Stomach (tissue), 9 donors: ENCODE data around the gene CTIF. TPM values are rescaled to one million over a fixed set of nuclear protein-coding genes. Genes with fewer than 3 reads are reported as not detected.
A peak's percentile ranks its signal among the peaks of the same experiment; 100 is the strongest.

Experiments
- DNase-seq, 2 donors: peaks; one replicate each; pipeline versions ENCODE4 v3.0.0 to v3.0.0-alpha.2; 2013 to 2019
- H3K27ac ChIP-seq, 5 donors: fragments of 200-600 bp in 4 of 5; sonication (generic) in 4 of 5; one replicate each; pipeline ENCODE4 v1.5.1; 2013 to 2019; ENCODE audit warnings: mild to moderate bottlenecking in 1 of 5, moderate library complexity in 1 of 5
- H3K27me3 ChIP-seq, 3 donors: fragments of 200-600 bp; sonication (generic); one replicate each; pipeline ENCODE4 v1.5.1; 2017 to 2019; ENCODE audit warnings: mixed run types in 1 of 3
- H3K36me3 ChIP-seq, 4 donors: fragments of 200-600 bp; sonication (generic); 1 replicate in 3 of 4; 2 replicates in 1 of 4; pipeline ENCODE4 v1.5.1; 2016 to 2019
- H3K4me1 ChIP-seq, 4 donors: fragments of 200-600 bp; sonication (generic); one replicate each; pipeline ENCODE4 v1.5.1; 2016 to 2019
- H3K4me3 ChIP-seq, 4 donors: fragments of 200-600 bp; sonication (generic) in 3 of 4; one replicate each; pipeline ENCODE4 v1.5.1; 2016 to 2019; ENCODE audit warnings: mild to moderate bottlenecking in 1 of 4
- H3K9me3 ChIP-seq, 4 donors: fragments of 200-600 bp; sonication (generic); one replicate each; pipeline ENCODE4 v1.5.1; 2016 to 2019
- EP300 ChIP-seq: sonication (generic); formaldehyde crosslinking; IDR thresholded peaks from one replicate; pipeline ENCODE4 v1.6.1; 2017; ENCODE audit warnings: antibody characterized with exemption
- POLR2A ChIP-seq, 4 donors: fragments of 450-650 bp; IDR thresholded peaks; one replicate each; pipeline ENCODE4 v1.6.1; 2016; ENCODE audit warnings: antibody characterized with exemption in 4 of 4, control low read depth in 2 of 4, mild to moderate bottlenecking in 1 of 4, moderate library complexity in 1 of 4
- POLR2AphosphoS5 ChIP-seq, 3 donors: sonication (generic); formaldehyde crosslinking; IDR thresholded peaks; one replicate each; pipeline ENCODE4 v1.6.1; 2016; ENCODE audit warnings: antibody characterized with exemption in 3 of 3
- WGBS, 5 donors: extraction: QIAGEN DNeasy Blood & Tissue Kit in 3 of 5; methylation state at CpG; one replicate each; pipeline versions ENCODE4 v1.1.5 to v1.1.7; 2013 to 2018; 5-methylcytosine and 5-hydroxymethylcytosine counted together
- intact Hi-C: fragments of 100-400 bp; cut with DNase I; formaldehyde crosslinking; loops from one replicate; pipeline ENCODE4 v1.15.1; 2023; ENCODE audit warnings: low total_unique reads
- polyA plus RNA-seq, 3 donors: library from polyadenylated mRNA; stranded (reverse); fragments of 200-250 nt; gene quantifications; one replicate each; pipeline ENCODE4 v1.2.3, GENCODE V29; 2013
- total RNA-seq, 5 donors: library from RNA; depleted of rRNA; stranded (reverse); fragments of >200 nt; gene quantifications; one replicate each; pipeline versions ENCODE4 v1.1.0 to v1.2.3, GENCODE V29; 2014 to 2016
- TF ChIP-seq, protein P1 (sequence below), 7 experiments: fragments of 450-650 bp in 4 of 7; fragments of 200-600 bp in 3 of 7; sonication (generic) in 3 of 7; IDR thresholded peaks; one replicate each; pipeline ENCODE4 v1.5.1; 2016 to 2019; ENCODE audit warnings: antibody characterized with exemption in 7 of 7, control low read depth in 2 of 7, mild to moderate bottlenecking in 1 of 7
- donor health status: healthy with polysubstance abuse.
- donor health status: Bipolar disorder and iron deficiency.
- donor health status: healthy.

CTIF gene
- total and polyA plus RNA-seq, 8 donors, result 16.3 to 105 (median 30.3) TPM

- no peak for DNase-seq
- Histone ChIP-seq H3K4me3 (no peak overlapping the region), H3K27me3 (no peaks in the 10 kb centered on the region), H3K9me3 (no peaks in the 10 kb centered on the region), H3K27ac (peak overlapping the region in 4 of 5 donors; percentile 2 to 49 (median 34)), H3K4me1 (peaks cover 0 to 21% (median 2%) of the 10 kb centered on the region in 4 donors), H3K36me3 (peaks cover 0 to 31% (median 7%) of the 10 kb centered on the region in 4 donors)
- intact Hi-C loops, result no loop called here
- TF ChIP-seq, protein P1, sequence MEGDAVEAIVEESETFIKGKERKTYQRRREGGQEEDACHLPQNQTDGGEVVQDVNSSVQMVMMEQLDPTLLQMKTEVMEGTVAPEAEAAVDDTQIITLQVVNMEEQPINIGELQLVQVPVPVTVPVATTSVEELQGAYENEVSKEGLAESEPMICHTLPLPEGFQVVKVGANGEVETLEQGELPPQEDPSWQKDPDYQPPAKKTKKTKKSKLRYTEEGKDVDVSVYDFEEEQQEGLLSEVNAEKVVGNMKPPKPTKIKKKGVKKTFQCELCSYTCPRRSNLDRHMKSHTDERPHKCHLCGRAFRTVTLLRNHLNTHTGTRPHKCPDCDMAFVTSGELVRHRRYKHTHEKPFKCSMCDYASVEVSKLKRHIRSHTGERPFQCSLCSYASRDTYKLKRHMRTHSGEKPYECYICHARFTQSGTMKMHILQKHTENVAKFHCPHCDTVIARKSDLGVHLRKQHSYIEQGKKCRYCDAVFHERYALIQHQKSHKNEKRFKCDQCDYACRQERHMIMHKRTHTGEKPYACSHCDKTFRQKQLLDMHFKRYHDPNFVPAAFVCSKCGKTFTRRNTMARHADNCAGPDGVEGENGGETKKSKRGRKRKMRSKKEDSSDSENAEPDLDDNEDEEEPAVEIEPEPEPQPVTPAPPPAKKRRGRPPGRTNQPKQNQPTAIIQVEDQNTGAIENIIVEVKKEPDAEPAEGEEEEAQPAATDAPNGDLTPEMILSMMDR (IDR thresholded peaks at IDR 0.05), result no peak
- TF ChIP-seq EP300 (no peak), POLR2A (IDR thresholded peaks at IDR 0.05) (no peak), POLR2AphosphoS5 (IDR thresholded peaks at IDR 0.05) (no peak)
Measured at GRCh38 chr18:48789259-48789812, 250.5 kb downstream of the CTIF start.

DNA sequence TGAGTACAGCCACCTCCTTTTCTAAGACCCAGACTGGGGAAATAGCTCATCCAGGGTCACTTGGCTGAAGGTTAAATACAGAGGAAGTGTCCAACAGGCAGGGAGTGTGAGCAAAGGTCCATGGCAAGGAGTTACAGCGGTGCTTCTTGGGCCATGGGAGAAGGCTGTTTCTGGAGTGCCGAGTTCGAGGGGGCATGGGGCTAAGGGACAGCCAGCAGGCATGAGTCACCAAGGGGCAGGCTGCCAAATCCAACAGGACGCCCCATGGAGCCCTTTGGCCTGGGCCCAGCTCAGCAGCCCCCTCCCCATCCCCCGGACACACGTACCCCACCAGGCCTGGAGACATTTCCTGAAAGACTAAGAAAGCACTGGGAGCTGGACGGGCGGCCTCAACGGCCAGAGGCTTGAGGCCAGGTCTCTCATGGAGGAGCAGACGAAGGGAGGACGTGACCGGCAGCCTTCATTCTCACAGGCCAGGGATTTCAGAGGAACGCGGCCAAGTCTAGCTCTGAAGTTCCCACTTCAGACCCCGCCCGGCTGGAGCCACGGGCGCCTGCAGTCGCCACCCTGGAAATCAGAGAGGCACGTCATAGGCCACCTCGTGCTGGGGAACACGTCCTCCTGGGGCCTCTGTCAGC lies 251.5 kb downstream of the CTIF start:
- peaks cover 0 to 11% (median 1%) of the 10 kb centered on the region in 4 donors for H3K4me1 ChIP-seq
- H3K27ac ChIP-seq, result peak overlapping the region; percentile 23 to 49 (median 40)
- DNase-seq, result peak; percentile 34 to 71
- no peaks in the 10 kb centered on the region for H3K9me3 ChIP-seq
- WGBS, 5 donors, result 68 to 84% (median 78%) methylated on average over 14 to 22 of the region's 22 CpGs
- H3K36me3 ChIP-seq, result peaks cover 0 to 39% (median 5%) of the 10 kb centered on the region in 4 donors
- TF ChIP-seq POLR2A (IDR thresholded peaks at IDR 0.05), result no peak
- TF ChIP-seq POLR2AphosphoS5 (IDR thresholded peaks at IDR 0.05), result peak in 2 of 3 donors; percentile 2 to 30
- no peak overlapping the region for H3K4me3 ChIP-seq
- no peaks in the 10 kb centered on the region for H3K27me3 ChIP-seq
- intact Hi-C loops, result no loop called here

GRCh38 chr18:48790869-48791635 lies 252.2 kb downstream of the CTIF start:
- Histone ChIP-seq H3K27ac (peak overlapping the region; percentile 23 to 49 (median 40)), H3K36me3 (peaks cover 0 to 42% (median 5%) of the 10 kb centered on the region in 4 donors), H3K27me3 (no peaks in the 10 kb centered on the region), H3K9me3 (no peaks in the 10 kb centered on the region), H3K4me1 (peaks cover 0 to 8% (median 0%) of the 10 kb centered on the region in 4 donors), H3K4me3 (no peak overlapping the region)
- DNase-seq, result no peak
- no peak for TF ChIP-seq EP300
- TF ChIP-seq POLR2AphosphoS5 (IDR thresholded peaks at IDR 0.05), result no peak
- TF ChIP-seq, protein P1 (IDR thresholded peaks at IDR 0.05), result no peak
- TF ChIP-seq POLR2A (IDR thresholded peaks at IDR 0.05), result no peak
- WGBS, 5 donors, result 50 to 100% (median 88%) methylated on average over 1 of the region's 1 CpG
- intact Hi-C loops, result no loop called here

GRCh38 chr18:48791636-48792105 lies 252.8 kb downstream of the CTIF start:
- DNase-seq, result no peak
- no peaks in the 10 kb centered on the region for H3K9me3 ChIP-seq
- intact Hi-C loops, result no loop called here
- H3K27me3 ChIP-seq, result no peaks in the 10 kb centered on the region
- H3K36me3 ChIP-seq, result peaks cover 0 to 42% (median 6%) of the 10 kb centered on the region in 4 donors
- peaks cover 0 to 8% (median 0%) of the 10 kb centered on the region in 4 donors for H3K4me1 ChIP-seq
- peak overlapping the region in 1 of 5 donors; percentile 49 for H3K27ac ChIP-seq
- H3K4me3 ChIP-seq, result no peak overlapping the region
- WGBS, 5 donors, result 88 to 94% (median 93%) methylated on average over 4 of the region's 4 CpGs
- TF ChIP-seq POLR2A (IDR thresholded peaks at IDR 0.05), result no peak
- TF ChIP-seq, protein P1 (IDR thresholded peaks at IDR 0.05), result no peak
